CD4-positive, alpha-beta T cell treated with Interleukin-4 for 4 hours (primary cell): ENCODE results near the gene CCL18.
"Not testable (repeated sequence)": the region's sequence is repeated elsewhere in the genome, so short reads cannot be mapped to it uniquely, and the experiment has no call there.

Source experiments
- DNase-seq: peaks from one replicate; pipeline ENCODE4 v3.0.0-alpha.2; 2020

The CCL18 gene

GRCh38 chr17:36063786-36064541, at the start of gene CCL18:
Gene CCL18, plus strand, starts transcription at chr17:36064272. Its CDS starts 71 bp downstream, at chr17:36064343.
- DNase-seq, result no peak

- no peak for DNase-seq
Observed at GRCh38 chr17:36014946-36015345, 49.1 kb upstream of the CCL18 start.

GRCh38 chr17:36015895-36016294, 48.2 kb upstream of the CCL18 start:
- DNase-seq, result not testable (repeated sequence)

DNA sequence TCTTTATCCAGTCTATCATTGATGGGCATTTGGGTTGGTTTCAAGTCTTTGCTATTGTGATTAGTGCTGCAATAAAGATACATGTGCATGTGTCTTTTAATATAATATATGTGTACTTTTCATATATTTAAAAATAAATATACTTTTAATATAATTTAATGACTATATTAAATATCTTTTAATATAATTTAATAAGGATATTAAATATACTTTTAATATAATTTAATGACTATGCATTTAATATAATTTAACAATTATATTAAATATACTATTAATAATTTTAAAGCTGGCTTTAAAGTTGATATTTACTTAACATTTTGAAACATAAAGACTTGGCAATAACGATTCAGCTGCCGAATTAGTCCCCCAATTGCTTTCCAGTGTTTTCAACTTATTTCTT, 47.5 kb upstream of the CCL18 start:
- no peak for DNase-seq

DNA sequence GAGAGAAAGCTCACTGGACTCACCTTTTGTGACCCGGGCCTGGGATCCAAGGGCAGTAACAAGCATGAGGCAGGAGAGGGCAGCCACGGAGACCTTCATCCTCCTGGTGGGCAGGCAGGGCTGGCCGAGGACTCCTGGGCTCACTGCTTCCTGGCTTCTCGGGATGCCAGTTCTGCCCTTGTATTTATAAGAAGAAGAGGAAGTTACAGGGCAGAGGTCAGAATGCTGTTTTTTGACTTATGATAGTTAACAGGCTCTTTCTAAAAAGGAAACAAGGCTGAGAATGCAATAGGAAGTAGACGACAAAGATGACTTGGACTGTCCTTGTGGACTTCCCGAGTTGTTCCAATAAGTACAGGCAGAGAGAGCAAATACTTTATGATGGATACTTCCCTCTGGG, 46.3 kb upstream of the CCL18 start, which contains the start of gene CCL23:
TSS of gene CCL23 (minus strand) at position 174 of the 400 bp plus-strand sequence. CDS start at position 99, 75 bp downstream.
- DNase-seq, result no peak

- no peak for DNase-seq
Observed at GRCh38 chr17:36019423-36019822, 44.6 kb upstream of the CCL18 start.

- no peak for DNase-seq
Observed at GRCh38 chr17:36024106-36024869, 39.8 kb upstream of the CCL18 start.

DNA sequence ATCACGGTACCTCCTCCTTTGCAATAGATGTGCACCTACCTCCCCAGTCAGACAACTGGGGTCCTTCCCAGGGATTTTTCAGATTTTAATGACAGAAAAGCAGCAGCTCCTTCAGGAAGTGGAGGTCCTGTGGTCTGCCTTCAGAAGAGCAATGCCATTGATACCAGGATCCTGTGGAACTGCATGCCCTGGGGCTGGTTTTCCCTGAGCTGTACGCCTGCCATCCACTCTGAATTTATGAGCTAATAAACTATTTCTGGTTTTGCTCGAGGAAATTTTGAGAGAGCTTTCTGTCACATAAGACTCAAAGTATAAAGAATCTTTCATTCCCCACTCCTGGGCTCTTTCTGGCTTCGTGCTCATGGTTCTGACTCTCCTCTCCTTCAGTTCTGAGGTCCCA, 36.3 kb upstream of the CCL18 start:
- no peak for DNase-seq

- DNase-seq, result no peak
Observed at GRCh38 chr17:36030956-36031355, 33.1 kb upstream of the CCL18 start.

DNA sequence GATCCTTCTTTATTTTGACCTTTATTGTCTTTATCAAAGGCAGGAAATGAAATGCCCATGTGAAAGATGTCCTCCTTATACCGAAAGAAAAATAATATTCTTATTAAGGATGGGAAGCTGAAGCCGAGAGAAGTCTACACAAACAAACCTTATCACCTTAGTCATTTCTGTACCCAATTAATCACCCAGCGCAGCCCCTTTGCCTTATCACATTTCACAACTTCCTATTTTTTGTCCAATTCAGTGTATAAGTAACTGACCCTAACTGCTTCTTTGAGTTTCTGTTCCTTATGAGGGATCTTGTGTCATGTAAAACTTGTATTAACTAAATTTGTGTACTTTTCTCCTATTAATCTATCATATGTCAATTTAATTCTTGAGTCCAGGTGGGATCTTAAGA, 29.9 kb upstream of the CCL18 start:
- DNase-seq, result no peak

GRCh38 chr17:36036235-36036634, 27.8 kb upstream of the CCL18 start:
- DNase-seq, result no peak

DNA sequence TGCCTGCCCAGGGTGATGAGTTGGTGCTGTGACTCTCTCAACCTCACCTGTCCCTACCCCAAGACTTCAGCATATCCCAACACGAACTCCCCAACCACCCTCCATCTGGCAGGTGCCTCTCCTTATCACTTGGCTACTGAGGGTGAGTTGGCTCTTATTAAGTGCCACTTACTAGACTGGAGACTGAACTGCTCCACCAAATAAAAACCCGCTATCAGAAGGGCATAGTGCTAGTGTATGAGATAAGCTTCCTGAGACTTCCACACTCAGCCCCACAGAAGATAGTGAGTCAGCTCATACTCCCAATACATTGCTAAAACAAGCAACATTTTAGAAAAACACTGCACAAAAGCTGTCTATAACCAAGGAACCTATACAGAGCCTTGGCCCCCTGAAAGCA, 16.0 kb upstream of the CCL18 start:
- DNase-seq, result no peak

DNA sequence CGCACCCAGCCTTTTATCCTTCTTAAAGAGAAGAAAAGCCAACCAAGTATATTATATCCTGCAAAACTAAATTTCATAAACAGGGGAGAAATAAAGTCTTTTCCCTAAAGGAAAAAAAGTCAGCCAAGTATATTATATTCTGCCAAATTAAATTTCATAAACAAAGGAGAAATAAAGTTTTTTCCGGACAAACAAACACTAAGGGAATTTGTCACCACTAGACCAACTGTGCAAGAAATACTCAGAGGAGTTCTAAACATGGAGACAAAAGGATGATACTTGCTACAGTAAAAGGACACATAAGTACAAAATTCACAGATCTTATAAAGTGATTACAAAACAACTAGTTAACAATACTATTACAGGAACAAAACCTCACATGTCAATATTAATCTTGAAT, 14.4 kb upstream of the CCL18 start:
- no peak for DNase-seq

GRCh38 chr17:36055171-36055570, 8.9 kb upstream of the CCL18 start:
- DNase-seq, result no peak

- DNase-seq, result no peak
Observed at GRCh38 chr17:36055921-36056520, 8.1 kb upstream of the CCL18 start.

GRCh38 chr17:36057911-36058310, 6.2 kb upstream of the CCL18 start:
- DNase-seq, result no peak

DNA sequence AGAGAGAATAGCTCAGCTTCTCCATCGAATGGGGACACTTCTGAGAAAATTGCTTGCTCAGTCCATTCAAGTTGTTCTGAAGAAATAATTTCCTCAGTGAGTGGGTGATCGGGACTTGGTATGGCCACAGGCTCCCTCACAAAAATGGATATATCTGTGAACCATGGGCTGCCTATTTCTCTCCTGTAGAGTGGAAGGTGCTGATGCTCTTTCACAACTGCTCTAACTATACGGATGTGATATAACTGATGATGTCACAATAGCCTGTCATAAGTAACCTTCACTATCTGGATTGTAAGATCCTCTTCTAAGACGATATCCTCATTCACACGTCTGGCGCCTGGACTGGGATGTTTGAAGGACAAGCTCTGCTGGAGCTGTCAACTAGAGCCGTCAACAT, 4.7 kb upstream of the CCL18 start:
- DNase-seq, result no peak

GRCh38 chr17:36060816-36061215, 3.3 kb upstream of the CCL18 start:
- no peak for DNase-seq

DNA sequence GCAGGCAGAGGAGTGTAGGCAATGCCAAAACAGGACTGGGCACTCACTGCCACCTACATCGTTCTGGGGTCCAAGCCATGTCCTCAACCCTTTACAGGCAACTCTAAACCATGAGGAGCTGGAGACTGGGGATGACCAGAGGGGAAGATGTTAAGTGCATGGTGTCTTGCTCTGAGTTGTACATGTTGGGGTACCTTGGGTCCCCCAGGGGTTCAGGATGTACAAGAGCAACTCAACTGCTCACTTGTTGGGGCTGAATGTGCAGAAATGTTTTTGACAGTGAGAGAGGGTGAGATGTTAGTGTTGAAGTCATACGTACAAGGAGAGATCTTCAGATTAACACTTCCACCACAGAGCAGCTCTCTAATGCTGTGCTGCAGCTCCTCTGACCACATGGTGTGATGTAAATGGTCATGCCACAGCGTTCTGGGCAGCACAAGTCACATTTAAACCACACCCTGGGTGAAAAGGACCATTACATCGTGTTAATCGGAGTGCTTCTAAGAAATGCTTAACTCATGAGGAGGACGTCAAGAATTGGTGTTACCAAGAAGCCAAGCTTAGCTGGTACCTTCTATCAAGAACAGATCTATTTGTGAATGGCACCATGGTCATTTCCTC, 2.4 kb downstream of the CCL18 start:
- DNase-seq, result peak; percentile 78

DNA sequence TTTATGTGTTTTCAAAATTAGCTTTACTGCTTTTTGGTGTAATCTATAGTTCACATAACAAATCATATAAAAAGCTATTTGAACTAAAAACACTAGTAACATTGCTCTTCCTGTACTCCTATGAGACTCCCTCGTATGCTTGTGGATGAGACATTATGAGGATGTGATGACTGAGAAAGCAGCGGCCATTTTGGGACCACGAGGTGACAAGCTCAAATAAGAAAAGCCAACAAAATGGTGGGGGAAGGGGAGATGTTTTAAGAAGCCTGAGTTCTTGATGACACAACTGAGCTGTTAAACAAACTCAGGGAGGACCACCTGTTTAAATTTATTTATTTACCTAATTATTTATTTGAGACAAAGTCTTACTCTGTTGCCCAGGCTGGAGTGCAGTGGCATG, 4.5 kb downstream of the CCL18 start:
- DNase-seq, result no peak

- DNase-seq, result no peak
Observed at GRCh38 chr17:36069136-36069535, 5.1 kb downstream of the CCL18 start.

DNA sequence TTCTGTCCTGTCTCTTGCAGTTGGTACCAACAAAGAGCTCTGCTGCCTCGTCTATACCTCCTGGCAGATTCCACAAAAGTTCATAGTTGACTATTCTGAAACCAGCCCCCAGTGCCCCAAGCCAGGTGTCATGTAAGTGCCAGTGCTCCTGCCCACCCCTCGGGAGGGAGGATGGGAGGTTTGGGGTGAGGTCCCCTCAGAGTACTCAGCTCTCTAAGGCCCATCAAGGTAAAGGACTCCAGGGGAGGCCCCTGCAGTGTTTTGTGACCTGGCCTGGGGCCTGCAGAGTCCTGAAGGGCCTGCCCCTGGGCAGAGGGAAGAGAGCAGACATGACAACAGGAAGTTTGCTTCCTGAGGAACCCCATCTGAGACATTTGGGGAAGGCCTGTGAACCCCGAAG, 6.4 kb downstream of the CCL18 start:
- no peak for DNase-seq

DNA sequence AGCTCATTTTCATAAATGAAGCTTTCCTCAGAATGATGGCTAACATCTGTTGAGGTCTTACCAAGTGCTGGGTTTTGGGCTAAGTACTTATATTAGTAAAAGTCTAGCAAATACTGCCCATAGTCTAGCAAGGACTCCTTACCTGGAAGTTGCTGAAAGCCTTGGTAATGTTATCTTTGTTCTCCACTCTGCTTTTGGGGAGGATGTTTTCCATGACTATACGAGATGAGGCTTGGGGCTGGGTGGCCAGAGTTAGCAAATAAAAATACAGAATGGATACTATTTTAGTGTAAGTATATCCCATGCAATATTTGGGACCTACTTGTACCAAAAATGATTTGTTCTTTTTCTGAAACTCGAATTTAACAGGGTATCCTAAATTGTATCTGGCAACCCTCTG, 7.7 kb downstream of the CCL18 start:
- DNase-seq, result no peak
